Measurements from ENCODE around the gene ATP6V1F. TPM values are rescaled to one million over a fixed set of nuclear protein-coding genes. Genes with fewer than 3 reads are reported as not detected.

ATP6V1F gene
- total and polyA plus RNA-seq, 5 donors from 2014 or later: 67.9 to 361 (median 331) TPM

- Mint-ChIP-seq H3K9me3 (no peaks in the 10 kb centered on the region), H3K4me3 (no peak overlapping the region), H3K36me3 (no peaks in the 10 kb centered on the region), H3K27me3 (peaks cover 12% of the 10 kb centered on the region), H3K27ac (no peak overlapping the region), H3K4me1 (peaks cover 0 to 5% (median 0%) of the 10 kb centered on the region in 4 donors)
- no peak overlapping the region for H3K4me3 ChIP-seq (ENCODE audit: low read depth, low read length)
- H3K36me3 ChIP-seq (ENCODE audit: control insufficient read depth, insufficient read depth, low read length): no peaks in the 10 kb centered on the region
- peaks cover 4% of the 10 kb centered on the region for H3K4me1 ChIP-seq (ENCODE audit: control insufficient read depth, insufficient read depth, low read length, poor library complexity, severe bottlenecking)
- peaks cover 3% of the 10 kb centered on the region for H3K27me3 ChIP-seq (ENCODE audit: control insufficient read depth, insufficient read depth, low read length)
- H3K27ac ChIP-seq (ENCODE audit: insufficient read depth, low read length, poor library complexity, severe bottlenecking): no peak overlapping the region
- no peaks in the 10 kb centered on the region for H3K9me3 ChIP-seq (ENCODE audit: control insufficient read depth in 2 of 2, low read length in 2 of 2)
- no peak for DNase-seq
- ATAC-seq (ENCODE audit: low read depth in 2 of 2): no peak
Measured at GRCh38 chr7:128892521-128893250, 30.0 kb downstream of the ATP6V1F start.

- no peak overlapping the region for H3K4me3 ChIP-seq (ENCODE audit: low read depth, low read length)
- H3K9me3 ChIP-seq (ENCODE audit: control insufficient read depth in 2 of 2, low read length in 2 of 2): no peaks in the 10 kb centered on the region
- H3K4me1 ChIP-seq (ENCODE audit: control insufficient read depth, insufficient read depth, low read length, poor library complexity, severe bottlenecking): peaks cover 4% of the 10 kb centered on the region
- H3K27ac ChIP-seq (ENCODE audit: insufficient read depth, low read length, poor library complexity, severe bottlenecking): no peak overlapping the region
- Mint-ChIP-seq H3K27me3 (peaks cover 15% of the 10 kb centered on the region), H3K4me3 (no peak overlapping the region), H3K27ac (no peak overlapping the region), H3K36me3 (no peaks in the 10 kb centered on the region), H3K9me3 (peaks cover 0 to 3% (median 0%) of the 10 kb centered on the region in 7 donors), H3K4me1 (peaks cover 0 to 5% (median 0%) of the 10 kb centered on the region in 4 donors)
- no peak for DNase-seq
- no peak for ATAC-seq (ENCODE audit: low read depth in 2 of 2)
- H3K27me3 ChIP-seq (ENCODE audit: control insufficient read depth, insufficient read depth, low read length): peaks cover 3% of the 10 kb centered on the region
- no peaks in the 10 kb centered on the region for H3K36me3 ChIP-seq (ENCODE audit: control insufficient read depth, insufficient read depth, low read length)
Measured at GRCh38 chr7:128893251-128894100, 30.8 kb downstream of the ATP6V1F start.

GRCh38 chr7:128894101-128894440 is 31.4 kb downstream of the ATP6V1F start:
- H3K27ac Mint-ChIP-seq: no peak overlapping the region

GRCh38 chr7:128895320-128895719 is 32.7 kb downstream of the ATP6V1F start:
- peaks cover 17% of the 10 kb centered on the region for H3K27me3 Mint-ChIP-seq
- Histone ChIP-seq H3K9me3 (ENCODE audit: control insufficient read depth in 2 of 2, low read length in 2 of 2) (peaks cover 6 to 7% of the 10 kb centered on the region in 2 experiments), H3K36me3 (ENCODE audit: control insufficient read depth, insufficient read depth, low read length) (no peaks in the 10 kb centered on the region), H3K27ac (ENCODE audit: insufficient read depth, low read length, poor library complexity, severe bottlenecking) (no peak overlapping the region), H3K4me3 (ENCODE audit: low read depth, low read length) (no peak overlapping the region), H3K4me1 (ENCODE audit: control insufficient read depth, insufficient read depth, low read length, poor library complexity, severe bottlenecking) (peaks cover 4% of the 10 kb centered on the region), H3K27me3 (ENCODE audit: control insufficient read depth, insufficient read depth, low read length) (peaks cover 6% of the 10 kb centered on the region)
- DNase-seq (no peak), ATAC-seq (ENCODE audit: low read depth in 2 of 2) (no peak)
- H3K9me3 Mint-ChIP-seq: peaks cover 0 to 4% (median 0%) of the 10 kb centered on the region in 7 donors
- no peaks in the 10 kb centered on the region for H3K4me1 Mint-ChIP-seq
- H3K27ac Mint-ChIP-seq: no peak overlapping the region
- H3K4me3 Mint-ChIP-seq: no peak overlapping the region
- H3K36me3 Mint-ChIP-seq: no peaks in the 10 kb centered on the region

More at GRCh38 chr7:128894101-128894440, 31.4 kb downstream of the ATP6V1F start:
- no peaks in the 10 kb centered on the region for H3K36me3 ChIP-seq (ENCODE audit: control insufficient read depth, insufficient read depth, low read length)
- H3K4me3 Mint-ChIP-seq: no peak overlapping the region
- peaks cover 0 to 4% (median 0%) of the 10 kb centered on the region in 7 donors for H3K9me3 Mint-ChIP-seq
- peaks cover 4% of the 10 kb centered on the region for H3K4me1 ChIP-seq (ENCODE audit: control insufficient read depth, insufficient read depth, low read length, poor library complexity, severe bottlenecking)
- DNase-seq: no peak
- H3K36me3 Mint-ChIP-seq: no peaks in the 10 kb centered on the region
- H3K9me3 ChIP-seq (ENCODE audit: control insufficient read depth in 2 of 2, low read length in 2 of 2): no peaks in the 10 kb centered on the region
- no peak overlapping the region for H3K27ac ChIP-seq (ENCODE audit: insufficient read depth, low read length, poor library complexity, severe bottlenecking)
- peaks cover 3% of the 10 kb centered on the region for H3K27me3 ChIP-seq (ENCODE audit: control insufficient read depth, insufficient read depth, low read length)
- H3K27me3 Mint-ChIP-seq: peaks cover 17% of the 10 kb centered on the region
- ATAC-seq (ENCODE audit: low read depth in 2 of 2): no peak
- peaks cover 0 to 5% (median 0%) of the 10 kb centered on the region in 4 donors for H3K4me1 Mint-ChIP-seq
- H3K4me3 ChIP-seq (ENCODE audit: low read depth, low read length): no peak overlapping the region

GRCh38 chr7:128899392-128899791 is 36.7 kb downstream of the ATP6V1F start:
- Histone ChIP-seq H3K9me3 (ENCODE audit: control insufficient read depth in 2 of 2, low read length in 2 of 2) (peaks cover 6 to 7% of the 10 kb centered on the region in 2 experiments), H3K27me3 (ENCODE audit: control insufficient read depth, insufficient read depth, low read length) (peaks cover 3% of the 10 kb centered on the region), H3K36me3 (ENCODE audit: control insufficient read depth, insufficient read depth, low read length) (no peaks in the 10 kb centered on the region), H3K4me3 (ENCODE audit: low read depth, low read length) (no peak overlapping the region), H3K4me1 (ENCODE audit: control insufficient read depth, insufficient read depth, low read length, poor library complexity, severe bottlenecking) (no peaks in the 10 kb centered on the region), H3K27ac (ENCODE audit: insufficient read depth, low read length, poor library complexity, severe bottlenecking) (no peak overlapping the region)
- peaks cover 22% of the 10 kb centered on the region for H3K27me3 Mint-ChIP-seq
- no peaks in the 10 kb centered on the region for H3K4me1 Mint-ChIP-seq
- H3K36me3 Mint-ChIP-seq: no peaks in the 10 kb centered on the region
- H3K9me3 Mint-ChIP-seq: peaks cover 0 to 5% (median 0%) of the 10 kb centered on the region in 7 donors
- no peak overlapping the region for H3K27ac Mint-ChIP-seq
- no peak overlapping the region for H3K4me3 Mint-ChIP-seq
- no peak for DNase-seq
- no peak for ATAC-seq (ENCODE audit: low read depth in 2 of 2)

GRCh38 chr7:128900237-128900636 is 37.6 kb downstream of the ATP6V1F start:
- H3K27me3 ChIP-seq (ENCODE audit: control insufficient read depth, insufficient read depth, low read length): peaks cover 3% of the 10 kb centered on the region
- H3K36me3 Mint-ChIP-seq: no peaks in the 10 kb centered on the region
- DNase-seq: no peak
- no peak overlapping the region for H3K4me3 ChIP-seq (ENCODE audit: low read depth, low read length)
- H3K27ac ChIP-seq (ENCODE audit: insufficient read depth, low read length, poor library complexity, severe bottlenecking): no peak overlapping the region
- H3K36me3 ChIP-seq (ENCODE audit: control insufficient read depth, insufficient read depth, low read length): no peaks in the 10 kb centered on the region
- no peak for ATAC-seq (ENCODE audit: low read depth in 2 of 2)
- peaks cover 6 to 7% of the 10 kb centered on the region in 2 experiments for H3K9me3 ChIP-seq (ENCODE audit: control insufficient read depth in 2 of 2, low read length in 2 of 2)
- no peaks in the 10 kb centered on the region for H3K4me1 Mint-ChIP-seq
- peaks cover 0 to 5% (median 0%) of the 10 kb centered on the region in 7 donors for H3K9me3 Mint-ChIP-seq
- no peak overlapping the region for H3K4me3 Mint-ChIP-seq
- H3K27me3 Mint-ChIP-seq: peaks cover 28% of the 10 kb centered on the region
- no peak overlapping the region for H3K27ac Mint-ChIP-seq
- H3K4me1 ChIP-seq (ENCODE audit: control insufficient read depth, insufficient read depth, low read length, poor library complexity, severe bottlenecking): no peaks in the 10 kb centered on the region

GRCh38 chr7:128902761-128903585 is 40.3 kb downstream of the ATP6V1F start:
- Mint-ChIP-seq H3K4me1 (no peaks in the 10 kb centered on the region), H3K27me3 (peaks cover 35% of the 10 kb centered on the region), H3K36me3 (no peaks in the 10 kb centered on the region), H3K27ac (no peak overlapping the region), H3K9me3 (peaks cover 0 to 5% (median 0%) of the 10 kb centered on the region in 7 donors), H3K4me3 (no peak overlapping the region)
- H3K27me3 ChIP-seq (ENCODE audit: control insufficient read depth, insufficient read depth, low read length): peaks cover 3% of the 10 kb centered on the region
- H3K36me3 ChIP-seq (ENCODE audit: control insufficient read depth, insufficient read depth, low read length): no peaks in the 10 kb centered on the region
- H3K4me3 ChIP-seq (ENCODE audit: low read depth, low read length): no peak overlapping the region
- DNase-seq (no peak), ATAC-seq (ENCODE audit: low read depth in 2 of 2) (no peak)
- no peak overlapping the region for H3K27ac ChIP-seq (ENCODE audit: insufficient read depth, low read length, poor library complexity, severe bottlenecking)
- peaks cover 6 to 7% of the 10 kb centered on the region in 2 experiments for H3K9me3 ChIP-seq (ENCODE audit: control insufficient read depth in 2 of 2, low read length in 2 of 2)
- no peaks in the 10 kb centered on the region for H3K4me1 ChIP-seq (ENCODE audit: control insufficient read depth, insufficient read depth, low read length, poor library complexity, severe bottlenecking)

Data from CD4-positive, CD25-positive, alpha-beta regulatory T cell (primary cell).